Activated CD4-positive, alpha-beta memory T cell treated with anti-CD3 and anti-CD28 coated beads for 36 hours (primary cell): ENCODE results near the gene ENG. TPM values are rescaled to one million over a fixed set of nuclear protein-coding genes. Genes with fewer than 3 reads are reported as not detected.

Experiments used
- CTCF ChIA-PET: fragments of 350-600 bp; sonication (Branson Sonifier 250); formaldehyde crosslinking; loops from one replicate; lab custom pipeline; 2021; ENCODE audit warnings: antibody characterized with exemption, inconsistent platforms; lab: Charles Lee
- POLR2A ChIA-PET: fragments of 350-600 bp; sonication (Branson Sonifier 250); formaldehyde crosslinking; loops from one replicate; lab custom pipeline; 2021; ENCODE audit warnings: antibody characterized with exemption; lab: Charles Lee
- DNase-seq: peaks from one replicate; pipeline ENCODE4 v3.0.0-alpha.2; 2020
- H3K27ac Mint-ChIP-seq: one replicate; pipeline ENCODE4 v1.8.0; 2021; ENCODE audit warnings: mixed read lengths
- H3K27me3 Mint-ChIP-seq: one replicate; pipeline ENCODE4 v1.8.0; 2021; ENCODE audit warnings: mixed read lengths
- H3K36me3 Mint-ChIP-seq: one replicate; pipeline ENCODE4 v1.8.0; 2021; ENCODE audit warnings: mixed read lengths
- H3K4me1 Mint-ChIP-seq: one replicate; pipeline ENCODE4 v1.8.0; 2021; ENCODE audit warnings: low read depth, mixed read lengths
- H3K4me3 Mint-ChIP-seq: one replicate; pipeline ENCODE4 v1.8.0; 2021; ENCODE audit warnings: mild to moderate bottlenecking, mixed read lengths
- H3K9me3 Mint-ChIP-seq: one replicate; pipeline ENCODE4 v1.8.0; 2021; ENCODE audit warnings: mixed read lengths
- intact Hi-C: fragments of 100-400 bp; cut with micrococcal nuclease; formaldehyde crosslinking; loops from one replicate; pipeline ENCODE4 v1.15.1; 2023
- total RNA-seq, 2 experiments: library from RNA; stranded (reverse); gene quantifications; one replicate each; pipeline ENCODE4 v1.2.3, GENCODE V29; 2021

The ENG gene
- total RNA-seq, 2 experiments from 2014 or later, result 12.0 to 12.2 TPM

DNA sequence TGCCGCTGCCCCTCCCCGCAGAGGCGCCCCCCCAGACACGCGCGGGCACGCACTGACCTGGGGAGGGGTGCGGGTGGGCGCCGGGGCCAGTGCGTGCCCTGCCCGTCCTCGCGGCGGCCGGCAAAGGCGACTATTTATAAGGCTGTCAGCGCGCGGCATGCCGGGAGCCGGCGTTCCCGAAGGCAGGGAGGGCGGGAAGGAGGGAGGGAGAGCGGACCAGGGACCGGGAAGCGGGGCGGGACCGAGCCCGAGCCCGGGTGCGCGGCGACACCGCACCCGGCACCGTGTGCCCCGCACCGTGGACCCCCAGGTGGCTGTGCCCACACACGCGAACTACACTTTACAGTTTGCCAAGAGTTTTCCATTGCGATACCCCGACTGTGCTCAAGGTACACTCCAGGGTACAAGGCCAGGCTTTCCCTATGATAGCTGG lies 23.1 kb upstream of the ENG start, which contains the start of gene AK1:
AK1 (minus strand) TSS at position 110 of the 433 bp plus-strand sequence. CDS start 3,058 bp downstream, outside the sequence.
- ChIA-PET CTCF (interaction anchor here (1.5 to 2.3 kb wide), 2 partner anchors 7 to 143 kb away, joined by 3 to 7 read pairs; partner anchors contain the start of gene TOR2A), POLR2A (no interaction called here)

GRCh38 chr9:127876764-127877562 lies 22.5 kb upstream of the ENG start:
- no peak for DNase-seq
- no peaks in the 10 kb centered on the region for H3K9me3 Mint-ChIP-seq
- H3K27me3 Mint-ChIP-seq, result no peaks in the 10 kb centered on the region
- H3K4me1 Mint-ChIP-seq, result peaks cover 5% of the 10 kb centered on the region
- intact Hi-C loops, result no loop called here
- peaks cover 2% of the 10 kb centered on the region for H3K36me3 Mint-ChIP-seq
- ChIA-PET CTCF (no interaction called here), POLR2A (interaction anchor here (0.6 kb wide), 1 partner anchor 52 kb away, joined by 3 read pairs; no protein-coding TSS in a partner anchor)
- H3K27ac Mint-ChIP-seq, result no peak overlapping the region
- no peak overlapping the region for H3K4me3 Mint-ChIP-seq

More for the DNA sequence above, 23.1 kb upstream of the ENG start, which contains the start of gene AK1:
- Mint-ChIP-seq H3K9me3 (no peaks in the 10 kb centered on the region), H3K4me1 (peaks cover 5% of the 10 kb centered on the region), H3K36me3 (peaks cover 2% of the 10 kb centered on the region), H3K27ac (no peak within 1 kb of the TSS), H3K27me3 (no peaks in the 10 kb centered on the region), H3K4me3 (no peak within 1 kb of the TSS)
- intact Hi-C loops, result no loop called here
- DNase-seq, result no peak

GRCh38 chr9:127876026-127876763 lies 21.7 kb upstream of the ENG start:
- ChIA-PET POLR2A (no interaction called here), CTCF (interaction anchor here (1.0 kb wide), 1 partner anchor 45 kb away, joined by 3 read pairs; no protein-coding TSS in a partner anchor)
- H3K4me1 Mint-ChIP-seq, result peaks cover 5% of the 10 kb centered on the region
- no peaks in the 10 kb centered on the region for H3K27me3 Mint-ChIP-seq
- H3K36me3 Mint-ChIP-seq, result peaks cover 2% of the 10 kb centered on the region
- DNase-seq, result no peak
- H3K9me3 Mint-ChIP-seq, result no peaks in the 10 kb centered on the region
- no peak overlapping the region for H3K4me3 Mint-ChIP-seq
- intact Hi-C loops, result no loop called here
- H3K27ac Mint-ChIP-seq, result no peak overlapping the region

GRCh38 chr9:127875306-127875966 lies 21.0 kb upstream of the ENG start:
- no peak overlapping the region for H3K27ac Mint-ChIP-seq
- no peak overlapping the region for H3K4me3 Mint-ChIP-seq
- intact Hi-C loops, result no loop called here
- peaks cover 2% of the 10 kb centered on the region for H3K36me3 Mint-ChIP-seq
- H3K9me3 Mint-ChIP-seq, result no peaks in the 10 kb centered on the region
- POLR2A ChIA-PET, result no interaction called here
- peaks cover 5% of the 10 kb centered on the region for H3K4me1 Mint-ChIP-seq
- H3K27me3 Mint-ChIP-seq, result no peaks in the 10 kb centered on the region
- CTCF ChIA-PET, result interaction anchor here (1.0 kb wide), 1 partner anchor 45 kb away, joined by 3 read pairs; no protein-coding TSS in a partner anchor
- no peak for DNase-seq

DNA sequence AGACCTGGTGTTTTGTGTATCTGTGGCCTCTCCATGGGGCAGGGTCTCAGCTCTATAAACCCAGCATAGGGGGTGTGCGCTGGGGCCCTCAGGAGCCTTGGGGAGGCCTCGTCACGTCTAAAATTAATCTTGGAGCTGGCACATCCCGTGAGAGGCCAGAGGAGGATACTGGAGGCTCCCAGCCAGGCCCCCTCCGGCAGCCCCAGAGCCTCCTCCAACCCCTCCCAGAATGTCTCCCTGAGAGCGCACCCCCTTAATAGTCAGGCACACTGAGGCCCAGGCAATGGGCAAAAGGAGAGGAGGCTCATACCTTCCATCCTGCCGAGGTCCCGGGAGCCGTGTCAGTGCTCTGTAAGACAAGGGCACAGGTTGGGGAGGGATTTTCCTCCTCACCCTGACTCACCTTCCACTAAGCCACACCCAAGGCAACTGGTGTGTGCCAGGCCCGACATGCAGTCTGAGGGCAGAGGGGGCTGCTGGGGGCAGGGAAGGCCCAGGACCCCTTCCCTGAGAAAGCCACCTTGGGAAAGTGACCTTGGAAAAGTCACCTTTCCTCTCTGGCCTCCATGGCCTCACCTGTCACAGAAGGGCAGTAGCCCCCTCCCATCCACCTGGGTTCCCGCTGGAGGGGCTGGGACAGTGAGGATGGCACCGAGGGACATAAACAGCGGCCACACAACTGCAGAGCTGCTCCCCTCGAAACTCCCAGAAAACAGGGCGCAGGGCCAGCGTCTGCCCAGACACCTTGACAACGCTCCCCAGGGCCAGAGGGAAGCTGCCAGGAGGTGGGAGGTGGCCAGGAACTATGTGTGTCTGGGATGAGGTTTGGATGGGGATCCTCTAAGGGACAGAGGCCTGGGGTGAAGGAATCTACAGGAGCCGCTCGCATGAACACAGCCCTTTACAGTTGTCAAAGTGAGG lies 20.1 kb upstream of the ENG start:
- Mint-ChIP-seq H3K27ac (no peak overlapping the region), H3K4me3 (no peak overlapping the region), H3K4me1 (peaks cover 5% of the 10 kb centered on the region), H3K36me3 (peaks cover 2% of the 10 kb centered on the region), H3K27me3 (no peaks in the 10 kb centered on the region), H3K9me3 (no peaks in the 10 kb centered on the region)
- ChIA-PET POLR2A (no interaction called here), CTCF (interaction anchor here (1.4 kb wide), 1 partner anchor 47 kb away, joined by 6 read pairs; no protein-coding TSS in a partner anchor)
- DNase-seq, result no peak
- intact Hi-C loops, result no loop called here

DNA sequence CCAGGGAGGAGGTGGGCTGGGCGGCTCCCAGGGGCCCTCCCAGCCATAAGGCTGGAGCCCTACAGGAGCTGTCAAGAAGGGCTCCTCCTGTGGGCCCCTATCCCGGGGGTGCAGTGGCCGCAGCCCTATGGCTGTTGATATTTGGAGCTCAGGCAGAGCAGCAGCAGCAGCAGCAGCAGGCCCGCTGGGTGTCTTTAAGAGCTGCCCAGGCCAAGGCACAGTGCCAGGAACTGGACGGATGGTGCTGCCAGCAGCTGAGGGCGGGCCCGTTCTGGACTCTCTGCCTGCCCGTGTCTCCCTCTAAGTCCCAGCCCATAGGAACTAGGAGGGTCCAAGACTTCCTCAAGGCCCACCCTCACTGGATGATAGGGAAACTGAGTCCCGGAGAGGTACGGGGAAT lies 19.4 kb upstream of the ENG start:
- H3K9me3 Mint-ChIP-seq, result no peaks in the 10 kb centered on the region
- POLR2A ChIA-PET, result no interaction called here
- H3K27me3 Mint-ChIP-seq, result no peaks in the 10 kb centered on the region
- peaks cover 2% of the 10 kb centered on the region for H3K4me1 Mint-ChIP-seq
- H3K4me3 Mint-ChIP-seq, result no peak overlapping the region
- intact Hi-C loops, result no loop called here
- no peak for DNase-seq
- H3K36me3 Mint-ChIP-seq, result no peaks in the 10 kb centered on the region
- CTCF ChIA-PET, result interaction anchor here (1.4 kb wide), 1 partner anchor 48 kb away, joined by 6 read pairs; no protein-coding TSS in a partner anchor
- H3K27ac Mint-ChIP-seq, result no peak overlapping the region

DNA sequence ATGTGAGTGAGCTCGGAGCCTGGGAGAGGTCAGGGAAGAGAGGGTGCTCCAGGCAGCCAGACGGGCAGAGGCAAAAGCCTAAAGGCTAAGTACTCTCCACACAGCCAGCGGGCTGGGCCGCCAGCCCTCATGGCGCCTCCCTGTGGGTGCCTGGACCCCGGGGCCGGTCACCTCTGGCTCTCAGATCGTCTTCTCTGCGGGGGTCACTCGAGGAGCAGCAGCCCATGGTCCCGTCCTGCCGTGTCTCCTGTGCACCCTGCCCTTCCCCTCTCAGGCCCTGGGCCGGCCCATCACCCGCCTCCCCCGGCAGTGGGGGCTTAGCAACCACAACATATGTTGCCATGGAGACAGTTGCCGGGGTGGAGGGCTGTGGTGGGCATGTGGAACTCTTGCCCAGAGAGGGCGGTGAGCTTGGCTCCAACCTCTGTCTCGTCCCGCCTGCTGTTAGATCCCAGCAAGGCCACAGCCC lies 18.8 kb upstream of the ENG start:
- Mint-ChIP-seq H3K27me3 (no peaks in the 10 kb centered on the region), H3K4me3 (no peak overlapping the region), H3K4me1 (peaks cover 2% of the 10 kb centered on the region), H3K9me3 (no peaks in the 10 kb centered on the region), H3K36me3 (no peaks in the 10 kb centered on the region), H3K27ac (no peak overlapping the region)
- ChIA-PET POLR2A (no interaction called here), CTCF (interaction anchor here (1.4 to 4.5 kb wide), 3 partner anchors 9 to 48 kb away, joined by 5 to 53 read pairs (median 6); no protein-coding TSS in a partner anchor)
- no peak for DNase-seq
- intact Hi-C loops, result no loop called here

GRCh38 chr9:127872369-127873222 lies 18.1 kb upstream of the ENG start:
- no peak overlapping the region for H3K27ac Mint-ChIP-seq
- DNase-seq, result no peak

DNA sequence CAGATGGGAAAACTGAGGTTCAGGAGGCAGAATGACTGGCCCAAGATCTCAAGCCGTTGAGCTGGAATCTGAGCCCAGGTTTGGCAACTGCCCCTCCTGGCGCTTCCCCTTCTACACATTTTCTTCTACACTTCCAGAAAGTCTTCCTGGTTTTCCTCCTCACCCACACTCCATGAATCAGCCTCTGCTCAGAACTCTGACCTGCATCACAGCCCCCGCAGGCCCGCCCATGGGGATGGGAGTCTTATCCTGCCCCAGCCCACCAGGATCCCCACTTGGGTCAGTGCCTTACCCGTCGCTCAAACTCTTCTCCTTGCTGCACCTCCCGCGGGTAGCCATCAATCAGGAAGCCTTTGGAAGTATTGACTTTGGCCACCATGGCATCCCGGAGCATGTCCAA lies 17.1 kb upstream of the ENG start:
- CTCF ChIA-PET, result interaction anchor here (1.6 to 6.9 kb wide), 4 partner anchors 11 to 297 kb away, joined by 3 to 84 read pairs (median 36); partner anchors contain the start of gene TOR2A

More at GRCh38 chr9:127872369-127873222, 18.1 kb upstream of the ENG start:
- ChIA-PET POLR2A (no interaction called here), CTCF (interaction anchor here (1.1 to 4.5 kb wide), 3 partner anchors 10 to 48 kb away, joined by 5 to 53 read pairs (median 5); no protein-coding TSS in a partner anchor)
- intact Hi-C loops, result no loop called here
- Mint-ChIP-seq H3K36me3 (no peaks in the 10 kb centered on the region), H3K9me3 (no peaks in the 10 kb centered on the region), H3K4me3 (no peak overlapping the region), H3K27me3 (no peaks in the 10 kb centered on the region), H3K4me1 (peaks cover 2% of the 10 kb centered on the region)

GRCh38 chr9:127870887-127871286 lies 16.4 kb upstream of the ENG start:
- intact Hi-C loops, result loop anchor here (1.0 kb wide), 1 partner anchor 136 kb away; the partner anchor contains the start of gene TOR2A
- H3K36me3 Mint-ChIP-seq, result no peaks in the 10 kb centered on the region
- peaks cover 2% of the 10 kb centered on the region for H3K4me1 Mint-ChIP-seq
- CTCF ChIA-PET, result interaction anchor here (1.0 to 6.9 kb wide), 24 partner anchors 8 to 368 kb away, joined by 3 to 84 read pairs (median 8); partner anchors contain the start of genes AK1 and TOR2A
- DNase-seq, result no peak
- H3K4me3 Mint-ChIP-seq, result no peak overlapping the region
- POLR2A ChIA-PET, result no interaction called here
- H3K27ac Mint-ChIP-seq, result no peak overlapping the region
- H3K9me3 Mint-ChIP-seq, result no peaks in the 10 kb centered on the region
- H3K27me3 Mint-ChIP-seq, result no peaks in the 10 kb centered on the region

More for the DNA sequence above, 17.1 kb upstream of the ENG start:
- intact Hi-C loops, result no loop called here
- H3K4me3 Mint-ChIP-seq, result no peak overlapping the region
- no peak overlapping the region for H3K27ac Mint-ChIP-seq
- DNase-seq, result no peak
- no peaks in the 10 kb centered on the region for H3K4me1 Mint-ChIP-seq
- no peaks in the 10 kb centered on the region for H3K27me3 Mint-ChIP-seq
- no peaks in the 10 kb centered on the region for H3K9me3 Mint-ChIP-seq
- no peaks in the 10 kb centered on the region for H3K36me3 Mint-ChIP-seq
- POLR2A ChIA-PET, result no interaction called here
